DND-41 (cell line): Measurements from ENCODE around the gene MAN1A1.

ENCODE experiments used
- CTCF ChIP-seq: IDR thresholded peaks from 2 replicates; pipeline ENCODE4 v1.5.1; 2012; ENCODE audit warnings: borderline replicate concordance, low read length, moderate library complexity, mild to moderate bottlenecking; ENCODE audit not compliant: poor library complexity, severe bottlenecking; ENCODE audit errors: extremely low read depth
- EZH2 ChIP-seq: IDR thresholded peaks from 3 replicates; pipeline ENCODE4 v1.6.1; 2012; ENCODE audit warnings: borderline replicate concordance, low read depth, mild to moderate bottlenecking, moderate library complexity, low read length, inconsistent platforms; ENCODE audit not compliant: severe bottlenecking

- no peak for TF ChIP-seq CTCF
- no peak for TF ChIP-seq EZH2
Measured at GRCh38 chr6:119290306-119290705, 59.3 kb downstream of the MAN1A1 start.
